Gastroesophageal sphincter (tissue), 4 donors: ENCODE measurements around the gene NPHP4. TPM values are rescaled to one million over a fixed set of nuclear protein-coding genes. Genes with fewer than 3 reads are reported as not detected.

Experiments
- ATAC-seq: fragments of 150-250 bp; one replicate; pipeline ENCODE4 v1.9.1; 2016; ENCODE audit warnings: mild to moderate bottlenecking, moderate library complexity
- H3K27ac ChIP-seq, 4 donors: fragments of 200-600 bp; sonication (generic) in 3 of 4; 1 replicate in 3 of 4; 2 replicates in 1 of 4; pipeline ENCODE4 v1.5.1; 2016 to 2019
- H3K27me3 ChIP-seq: fragments of 200-600 bp; sonication (generic); one replicate; pipeline ENCODE4 v1.5.1; 2019
- H3K36me3 ChIP-seq, 2 donors: fragments of 200-600 bp; sonication (generic); one replicate each; pipeline ENCODE4 v1.5.1; 2019; ENCODE audit warnings: control low read depth in 1 of 2
- H3K4me1 ChIP-seq, 3 donors: fragments of 200-600 bp; sonication (generic); 1 replicate in 2 of 3; 2 replicates in 1 of 3; pipeline ENCODE4 v1.5.1; 2016 to 2019; ENCODE audit warnings: control low read depth in 2 of 3
- H3K4me3 ChIP-seq, 2 donors: fragments of 200-600 bp; sonication (generic); one replicate each; pipeline ENCODE4 v1.5.1; 2019; ENCODE audit warnings: mild to moderate bottlenecking in 1 of 2, moderate library complexity in 1 of 2
- H3K9me3 ChIP-seq, 3 donors: fragments of 200-600 bp; sonication (generic); one replicate each; pipeline ENCODE4 v1.5.1; 2017 to 2019; ENCODE audit warnings: control low read depth in 2 of 3
- EP300 ChIP-seq: sonication (generic); formaldehyde crosslinking; IDR thresholded peaks from one replicate; pipeline ENCODE4 v1.6.1; 2017; ENCODE audit warnings: antibody characterized with exemption, mild to moderate bottlenecking
- POLR2A ChIP-seq, 2 donors: fragments of 450-650 bp; IDR thresholded peaks; one replicate each; pipeline ENCODE4 v1.6.1; 2017; ENCODE audit warnings: antibody characterized with exemption in 2 of 2, mild to moderate bottlenecking in 2 of 2, moderate library complexity in 1 of 2
- POLR2AphosphoS5 ChIP-seq: sonication (generic); formaldehyde crosslinking; IDR thresholded peaks from one replicate; pipeline ENCODE4 v1.6.1; 2017; ENCODE audit warnings: antibody characterized with exemption
- WGBS, 2 donors: methylation state at CpG; one replicate each; pipeline ENCODE4 v1.1.5; 2018; ENCODE audit warnings: low coverage in 1 of 2; 5-methylcytosine and 5-hydroxymethylcytosine counted together
- total RNA-seq, 4 donors: library from RNA; depleted of rRNA; stranded (reverse); fragments of >200 nt; gene quantifications; one replicate each; pipeline ENCODE4 v1.1.0, GENCODE V29; 2016
- TF ChIP-seq, protein P1 (sequence below), 4 experiments: fragments of 200-600 bp in 2 of 4; fragments of 450-650 bp in 2 of 4; sonication (generic) in 1 of 4; IDR thresholded peaks; one replicate each; pipeline ENCODE4 v1.5.1; 2017 to 2019; ENCODE audit warnings: antibody characterized with exemption in 4 of 4, mild to moderate bottlenecking in 2 of 4, moderate library complexity in 2 of 4

Gene NPHP4
- total RNA-seq, 4 donors from 2014 or later: 5.7 to 9.7 (median 6.2) TPM

DNA sequence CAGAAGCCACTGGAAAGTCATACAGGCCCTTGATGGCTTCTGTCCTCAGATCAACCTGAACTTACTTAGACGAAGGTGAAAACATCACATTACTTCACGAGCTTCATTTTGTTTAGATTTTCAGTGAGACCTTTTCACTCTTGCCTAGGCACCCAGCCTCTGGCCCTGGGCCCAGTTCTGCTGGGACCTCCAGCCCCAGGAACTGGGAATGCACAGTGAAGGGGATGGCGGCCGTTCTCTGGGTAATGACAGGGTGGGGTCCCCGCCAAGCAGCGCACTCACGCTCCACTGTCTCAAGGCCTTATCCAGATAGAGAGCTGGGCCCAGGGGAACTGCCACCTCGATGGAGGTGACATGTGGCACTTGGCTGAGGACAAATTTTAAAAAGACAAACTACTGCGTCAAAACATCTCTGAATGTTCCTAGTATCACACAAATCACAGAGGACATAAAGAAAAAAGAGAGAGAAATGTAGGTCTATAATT, 54.8 kb downstream of the NPHP4 start:
- Histone ChIP-seq H3K4me3 (no peak overlapping the region), H3K9me3 (no peaks in the 10 kb centered on the region), H3K27me3 (no peaks in the 10 kb centered on the region), H3K4me1 (no peaks in the 10 kb centered on the region), H3K27ac (no peak overlapping the region), H3K36me3 (peaks cover 0 to 47% of the 10 kb centered on the region in 2 donors)
- 93% methylated on average over 2 of the region's 9 CpGs; no CpG with 5 or more reads in 1 of the 2 donors for WGBS, 2 donors
- ATAC-seq: no peak
- TF ChIP-seq POLR2AphosphoS5: no peak
- TF ChIP-seq, protein P1, sequence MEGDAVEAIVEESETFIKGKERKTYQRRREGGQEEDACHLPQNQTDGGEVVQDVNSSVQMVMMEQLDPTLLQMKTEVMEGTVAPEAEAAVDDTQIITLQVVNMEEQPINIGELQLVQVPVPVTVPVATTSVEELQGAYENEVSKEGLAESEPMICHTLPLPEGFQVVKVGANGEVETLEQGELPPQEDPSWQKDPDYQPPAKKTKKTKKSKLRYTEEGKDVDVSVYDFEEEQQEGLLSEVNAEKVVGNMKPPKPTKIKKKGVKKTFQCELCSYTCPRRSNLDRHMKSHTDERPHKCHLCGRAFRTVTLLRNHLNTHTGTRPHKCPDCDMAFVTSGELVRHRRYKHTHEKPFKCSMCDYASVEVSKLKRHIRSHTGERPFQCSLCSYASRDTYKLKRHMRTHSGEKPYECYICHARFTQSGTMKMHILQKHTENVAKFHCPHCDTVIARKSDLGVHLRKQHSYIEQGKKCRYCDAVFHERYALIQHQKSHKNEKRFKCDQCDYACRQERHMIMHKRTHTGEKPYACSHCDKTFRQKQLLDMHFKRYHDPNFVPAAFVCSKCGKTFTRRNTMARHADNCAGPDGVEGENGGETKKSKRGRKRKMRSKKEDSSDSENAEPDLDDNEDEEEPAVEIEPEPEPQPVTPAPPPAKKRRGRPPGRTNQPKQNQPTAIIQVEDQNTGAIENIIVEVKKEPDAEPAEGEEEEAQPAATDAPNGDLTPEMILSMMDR (IDR thresholded peaks at IDR 0.05): no peak
- TF ChIP-seq POLR2A (IDR thresholded peaks at IDR 0.05): no peak

- 91 to 98% methylated on average over 5 to 10 of the region's 13 CpGs for WGBS, 2 donors
- Histone ChIP-seq H3K4me3 (no peak overlapping the region), H3K27ac (no peak overlapping the region), H3K27me3 (no peaks in the 10 kb centered on the region), H3K36me3 (peaks cover 0 to 53% of the 10 kb centered on the region in 2 donors), H3K9me3 (no peaks in the 10 kb centered on the region), H3K4me1 (no peaks in the 10 kb centered on the region)
- no peak for ATAC-seq
- no peak for TF ChIP-seq POLR2A (IDR thresholded peaks at IDR 0.05)
- TF ChIP-seq, protein P1 (IDR thresholded peaks at IDR 0.05): no peak
- TF ChIP-seq POLR2AphosphoS5: no peak
- TF ChIP-seq EP300: no peak
These were observed 55.4 kb downstream of the NPHP4 start for GRCh38 chr1:5936621-5937372.

DNA sequence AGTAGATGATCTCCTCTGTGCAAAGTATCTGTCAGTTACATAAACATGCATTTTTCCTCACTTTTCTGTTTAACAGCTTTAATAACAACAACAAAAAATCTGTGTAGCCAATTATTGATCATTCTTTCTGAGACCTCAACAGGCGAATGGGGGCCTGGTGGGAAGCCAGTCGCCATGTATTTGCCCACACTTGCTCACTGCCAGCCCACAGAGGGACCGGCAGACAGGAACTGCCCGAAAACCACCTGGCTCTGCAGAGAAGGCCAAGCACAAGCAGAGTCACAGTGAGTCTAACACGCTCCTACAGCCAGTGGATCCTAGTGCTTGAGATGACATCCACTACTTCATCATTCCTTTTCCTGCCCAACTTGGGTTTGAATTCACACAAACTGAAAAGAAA, 56.1 kb downstream of the NPHP4 start:
- TF ChIP-seq POLR2AphosphoS5: no peak
- no peak for TF ChIP-seq POLR2A (IDR thresholded peaks at IDR 0.05)
- TF ChIP-seq EP300: no peak
- TF ChIP-seq, protein P1 (IDR thresholded peaks at IDR 0.05): no peak
- Histone ChIP-seq H3K4me1 (no peaks in the 10 kb centered on the region), H3K36me3 (peaks cover 0 to 55% of the 10 kb centered on the region in 2 donors), H3K4me3 (no peak overlapping the region), H3K27me3 (no peaks in the 10 kb centered on the region), H3K9me3 (no peaks in the 10 kb centered on the region), H3K27ac (no peak overlapping the region)
- WGBS, 2 donors: 93 to 94% methylated on average over 3 to 5 of the region's 5 CpGs
- no peak for ATAC-seq

- ATAC-seq: no peak
- H3K9me3 ChIP-seq: no peaks in the 10 kb centered on the region
- peaks cover 0 to 55% of the 10 kb centered on the region in 2 donors for H3K36me3 ChIP-seq
- H3K4me1 ChIP-seq: no peaks in the 10 kb centered on the region
- TF ChIP-seq POLR2A (IDR thresholded peaks at IDR 0.05) (no peak), POLR2AphosphoS5 (no peak), EP300 (no peak)
- TF ChIP-seq, protein P1 (IDR thresholded peaks at IDR 0.05): no peak
- no peak overlapping the region for H3K27ac ChIP-seq
- no peak overlapping the region for H3K4me3 ChIP-seq
- no peaks in the 10 kb centered on the region for H3K27me3 ChIP-seq
- WGBS, 2 donors: 85 to 90% methylated on average over 2 to 6 of the region's 6 CpGs
These were observed 57.2 kb downstream of the NPHP4 start for GRCh38 chr1:5935026-5935425.
